Fibroblast of pulmonary artery (primary cell): Measurements from ENCODE around the gene MRPL40.
A peak's percentile ranks its signal among the peaks of the same experiment; 100 is the strongest.
"Not testable (repeated sequence)": the region's sequence is repeated elsewhere in the genome, so short reads cannot be mapped to it uniquely, and the experiment has no call there.

ENCODE experiments used
- DNase-seq: peaks from one replicate; pipeline ENCODE4 v3.0.0-alpha.2; 2010; ENCODE audit warnings: low read depth
- H3K4me3 ChIP-seq: replicated peaks from 2 replicates; pipeline ENCODE4 v1.5.1; 2011; ENCODE audit warnings: low read depth, mild to moderate bottlenecking, control low read depth, low read length, moderate library complexity
- CTCF ChIP-seq: IDR thresholded peaks from 2 replicates; pipeline ENCODE4 v1.5.1; 2011; ENCODE audit warnings: mild to moderate bottlenecking, control low read depth, low read length, inconsistent platforms; ENCODE audit errors: missing control alignments

MRPL40 gene

GRCh38 chr22:19438298-19438697 lies 6.0 kb downstream of the MRPL40 start:
- H3K4me3 ChIP-seq, result no peak overlapping the region
- no peak for TF ChIP-seq CTCF
- DNase-seq, result no peak

GRCh38 chr22:19440411-19441195 lies 8.3 kb downstream of the MRPL40 start:
- no peak overlapping the region for H3K4me3 ChIP-seq
- DNase-seq, result no peak
- TF ChIP-seq CTCF, result no peak

- TF ChIP-seq CTCF, result no peak
Measured at GRCh38 chr22:19442166-19442565, 9.8 kb downstream of the MRPL40 start.

GRCh38 chr22:19443544-19444211 lies 11.3 kb downstream of the MRPL40 start:
- no peak for TF ChIP-seq CTCF
- H3K4me3 ChIP-seq, result no peak overlapping the region
- no peak for DNase-seq

More at GRCh38 chr22:19442166-19442565, 9.8 kb downstream of the MRPL40 start:
- no peak for DNase-seq
- no peak overlapping the region for H3K4me3 ChIP-seq

GRCh38 chr22:19445279-19445982 lies 13.1 kb downstream of the MRPL40 start:
- DNase-seq, H3K4me3 ChIP-seq: not testable (repeated sequence)

GRCh38 chr22:19446603-19447329 lies 14.4 kb downstream of the MRPL40 start:
- H3K4me3 ChIP-seq, result peak overlapping the region; percentile 82
- DNase-seq, result peak; percentile 7
- TF ChIP-seq CTCF, result no peak
